Measurements from ENCODE around the gene PRH1.

Gene PRH1

GRCh38 chr12:10884086-10884725, at the start of gene PRH1:
Gene PRH1 (minus strand): TSS chr12:10884255. CDS start chr12:10884217, 38 bp downstream.
- DNase-seq, result no peak
- H3K36me3 ChIP-seq, result no peaks in the 10 kb centered on the region
- no peak for TF ChIP-seq CTCF (IDR thresholded peaks at IDR 0.05; ENCODE audit: low read depth, low read length)
- H3K9me3 ChIP-seq (ENCODE audit: severe bottlenecking), result no peaks in the 10 kb centered on the region
- H3K27ac ChIP-seq, result no peak within 1 kb of the TSS
- no peaks in the 10 kb centered on the region for H3K27me3 ChIP-seq (ENCODE audit: insufficient read depth, low read depth, severe bottlenecking)
- no peak within 1 kb of the TSS for H3K4me3 ChIP-seq (ENCODE audit: low read depth, low read length)

GRCh38 chr12:10928746-10929286, 44.8 kb upstream of the PRH1 start, which contains the start of gene PRH2:
Gene PRH2 (plus strand): TSS chr12:10929236. CDS start chr12:10929274, 38 bp downstream.
- no peak for TF ChIP-seq CTCF (IDR thresholded peaks at IDR 0.05; ENCODE audit: low read depth, low read length)
- Histone ChIP-seq H3K27me3 (ENCODE audit: insufficient read depth, low read depth, severe bottlenecking) (no peaks in the 10 kb centered on the region), H3K27ac (no peak within 1 kb of the TSS), H3K4me3 (ENCODE audit: low read depth, low read length) (no peak within 1 kb of the TSS), H3K9me3 (ENCODE audit: severe bottlenecking) (no peaks in the 10 kb centered on the region), H3K36me3 (no peaks in the 10 kb centered on the region)
- no peak for DNase-seq

GRCh38 chr12:10926269-10926668, 42.2 kb upstream of the PRH1 start:
- DNase-seq, result no peak
- Histone ChIP-seq H3K27me3 (ENCODE audit: insufficient read depth, low read depth, severe bottlenecking) (no peaks in the 10 kb centered on the region), H3K9me3 (ENCODE audit: severe bottlenecking) (no peaks in the 10 kb centered on the region), H3K36me3 (no peaks in the 10 kb centered on the region), H3K27ac (no peak overlapping the region), H3K4me3 (ENCODE audit: low read depth, low read length) (no peak overlapping the region)
- TF ChIP-seq CTCF (IDR thresholded peaks at IDR 0.05; ENCODE audit: low read depth, low read length), result no peak

GRCh38 chr12:10919809-10920208, 35.8 kb upstream of the PRH1 start:
- Histone ChIP-seq H3K36me3 (no peaks in the 10 kb centered on the region), H3K27me3 (ENCODE audit: insufficient read depth, low read depth, severe bottlenecking) (no peaks in the 10 kb centered on the region), H3K27ac (no peak overlapping the region), H3K4me3 (ENCODE audit: low read depth, low read length) (no peak overlapping the region), H3K9me3 (ENCODE audit: severe bottlenecking) (no peaks in the 10 kb centered on the region)
- no peak for TF ChIP-seq CTCF (IDR thresholded peaks at IDR 0.05; ENCODE audit: low read depth, low read length)
- no peak for DNase-seq

- Histone ChIP-seq H3K36me3 (no peaks in the 10 kb centered on the region), H3K27me3 (ENCODE audit: insufficient read depth, low read depth, severe bottlenecking) (no peaks in the 10 kb centered on the region), H3K4me3 (ENCODE audit: low read depth, low read length) (no peak overlapping the region), H3K27ac (no peak overlapping the region), H3K9me3 (ENCODE audit: severe bottlenecking) (no peaks in the 10 kb centered on the region)
- DNase-seq, result no peak
- TF ChIP-seq CTCF (IDR thresholded peaks at IDR 0.05; ENCODE audit: low read depth, low read length), result no peak
Observed at GRCh38 chr12:10910380-10910779, 26.3 kb upstream of the PRH1 start.

- H3K9me3 ChIP-seq (ENCODE audit: severe bottlenecking), result no peaks in the 10 kb centered on the region
- no peaks in the 10 kb centered on the region for H3K36me3 ChIP-seq
- H3K27ac ChIP-seq, result no peak within 1 kb of the TSS
- no peaks in the 10 kb centered on the region for H3K27me3 ChIP-seq (ENCODE audit: insufficient read depth, low read depth, severe bottlenecking)
- H3K4me3 ChIP-seq (ENCODE audit: low read depth, low read length), result no peak within 1 kb of the TSS
- DNase-seq, result no peak
- no peak for TF ChIP-seq CTCF (IDR thresholded peaks at IDR 0.05; ENCODE audit: low read depth, low read length)
Observed at GRCh38 chr12:10909462-10909861, 25.4 kb upstream of the PRH1 start, which contains the start of gene TAS2R13. Gene TAS2R13 (minus strand): TSS chr12:10909562. CDS start chr12:10909298, 264 bp downstream.
